ENCODE data around the gene TOX2.

The TOX2 gene

DNA sequence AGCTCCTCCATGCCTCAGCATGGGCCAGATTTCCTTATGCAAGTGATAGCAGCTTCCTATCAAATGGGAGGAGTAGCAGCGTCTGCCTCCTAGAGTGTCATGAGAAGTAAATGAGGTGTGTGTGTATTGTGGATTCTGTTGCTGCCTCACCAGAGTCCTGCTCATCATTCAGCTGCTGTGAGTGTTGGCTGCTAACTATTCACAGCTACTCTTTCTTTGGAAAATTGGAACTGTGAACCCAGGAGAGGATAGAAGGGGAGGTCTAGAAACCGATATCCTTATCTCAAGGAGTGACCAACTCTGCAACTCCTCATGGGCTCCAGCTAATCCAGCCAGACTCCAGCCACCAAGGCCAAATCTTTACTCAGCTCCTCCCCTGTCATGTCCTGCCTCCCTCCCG, 63.3 kb downstream of the TOX2 start:
- H3K4me3 Mint-ChIP-seq: no peak overlapping the region
- no peak overlapping the region for H3K27ac Mint-ChIP-seq
- no peaks in the 10 kb centered on the region for H3K4me1 Mint-ChIP-seq
- H3K36me3 Mint-ChIP-seq (ENCODE audit: low read depth): no peaks in the 10 kb centered on the region
- H3K27me3 Mint-ChIP-seq (ENCODE audit: low read depth): peaks cover 23% of the 10 kb centered on the region
- TF ChIP-seq, protein P1, sequence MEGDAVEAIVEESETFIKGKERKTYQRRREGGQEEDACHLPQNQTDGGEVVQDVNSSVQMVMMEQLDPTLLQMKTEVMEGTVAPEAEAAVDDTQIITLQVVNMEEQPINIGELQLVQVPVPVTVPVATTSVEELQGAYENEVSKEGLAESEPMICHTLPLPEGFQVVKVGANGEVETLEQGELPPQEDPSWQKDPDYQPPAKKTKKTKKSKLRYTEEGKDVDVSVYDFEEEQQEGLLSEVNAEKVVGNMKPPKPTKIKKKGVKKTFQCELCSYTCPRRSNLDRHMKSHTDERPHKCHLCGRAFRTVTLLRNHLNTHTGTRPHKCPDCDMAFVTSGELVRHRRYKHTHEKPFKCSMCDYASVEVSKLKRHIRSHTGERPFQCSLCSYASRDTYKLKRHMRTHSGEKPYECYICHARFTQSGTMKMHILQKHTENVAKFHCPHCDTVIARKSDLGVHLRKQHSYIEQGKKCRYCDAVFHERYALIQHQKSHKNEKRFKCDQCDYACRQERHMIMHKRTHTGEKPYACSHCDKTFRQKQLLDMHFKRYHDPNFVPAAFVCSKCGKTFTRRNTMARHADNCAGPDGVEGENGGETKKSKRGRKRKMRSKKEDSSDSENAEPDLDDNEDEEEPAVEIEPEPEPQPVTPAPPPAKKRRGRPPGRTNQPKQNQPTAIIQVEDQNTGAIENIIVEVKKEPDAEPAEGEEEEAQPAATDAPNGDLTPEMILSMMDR (IDR thresholded peaks at IDR 0.05; ENCODE audit: unreplicated experiment in 3 of 3): no peak
- no peaks in the 10 kb centered on the region for H3K9me3 Mint-ChIP-seq

GRCh38 chr20:43979576-43980105, 65.0 kb downstream of the TOX2 start:
- no peaks in the 10 kb centered on the region for H3K36me3 Mint-ChIP-seq (ENCODE audit: low read depth)
- H3K9me3 Mint-ChIP-seq: no peaks in the 10 kb centered on the region
- H3K4me1 Mint-ChIP-seq: peaks cover 5% of the 10 kb centered on the region
- no peak overlapping the region for H3K27ac Mint-ChIP-seq
- no peak overlapping the region for H3K4me3 Mint-ChIP-seq
- TF ChIP-seq, protein P1 (IDR thresholded peaks at IDR 0.05; ENCODE audit: unreplicated experiment in 3 of 3): no peak
- H3K27me3 Mint-ChIP-seq (ENCODE audit: low read depth): peaks cover 27% of the 10 kb centered on the region

GRCh38 chr20:43981540-43981939, 66.9 kb downstream of the TOX2 start:
- Mint-ChIP-seq H3K27ac (no peak overlapping the region), H3K36me3 (ENCODE audit: low read depth) (no peaks in the 10 kb centered on the region), H3K9me3 (no peaks in the 10 kb centered on the region), H3K4me1 (peaks cover 7% of the 10 kb centered on the region), H3K27me3 (ENCODE audit: low read depth) (peaks cover 27% of the 10 kb centered on the region), H3K4me3 (no peak overlapping the region)
- TF ChIP-seq, protein P1 (IDR thresholded peaks at IDR 0.05; ENCODE audit: unreplicated experiment in 3 of 3): no peak

DNA sequence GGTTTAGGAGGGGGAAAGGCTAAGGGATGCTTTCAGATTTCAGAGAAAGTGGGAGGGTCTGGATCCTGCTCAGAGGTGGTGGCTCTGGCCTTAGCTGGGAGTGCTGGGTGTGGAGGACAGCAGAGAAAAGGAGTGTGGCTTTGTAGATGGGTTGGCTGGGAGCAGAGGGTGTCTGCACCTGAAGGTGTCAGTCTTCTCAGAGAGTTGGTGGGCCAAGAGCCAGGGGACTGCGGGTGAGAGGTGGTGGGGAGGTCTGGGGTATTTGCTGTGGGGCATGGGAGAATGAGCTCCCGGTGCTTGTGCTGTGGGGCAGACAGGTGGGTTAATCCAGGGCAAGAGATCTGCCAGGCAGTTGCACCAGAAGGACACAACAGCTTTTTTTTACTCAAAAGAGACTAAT, 67.4 kb downstream of the TOX2 start:
- peaks cover 27% of the 10 kb centered on the region for H3K27me3 Mint-ChIP-seq (ENCODE audit: low read depth)
- H3K9me3 Mint-ChIP-seq: no peaks in the 10 kb centered on the region
- no peak overlapping the region for H3K4me3 Mint-ChIP-seq
- H3K4me1 Mint-ChIP-seq: peaks cover 7% of the 10 kb centered on the region
- H3K36me3 Mint-ChIP-seq (ENCODE audit: low read depth): no peaks in the 10 kb centered on the region
- TF ChIP-seq, protein P1 (IDR thresholded peaks at IDR 0.05; ENCODE audit: unreplicated experiment in 3 of 3): no peak
- H3K27ac Mint-ChIP-seq: no peak overlapping the region

- peaks cover 24% of the 10 kb centered on the region for H3K27me3 Mint-ChIP-seq (ENCODE audit: low read depth)
- peaks cover 7% of the 10 kb centered on the region for H3K4me1 Mint-ChIP-seq
- H3K27ac Mint-ChIP-seq: no peak overlapping the region
- TF ChIP-seq, protein P1 (IDR thresholded peaks at IDR 0.05; ENCODE audit: unreplicated experiment in 3 of 3): no peak
- H3K4me3 Mint-ChIP-seq: no peak overlapping the region
- H3K9me3 Mint-ChIP-seq: no peaks in the 10 kb centered on the region
- H3K36me3 Mint-ChIP-seq (ENCODE audit: low read depth): no peaks in the 10 kb centered on the region
Measured at GRCh38 chr20:43982886-43983285, 68.2 kb downstream of the TOX2 start.

DNA sequence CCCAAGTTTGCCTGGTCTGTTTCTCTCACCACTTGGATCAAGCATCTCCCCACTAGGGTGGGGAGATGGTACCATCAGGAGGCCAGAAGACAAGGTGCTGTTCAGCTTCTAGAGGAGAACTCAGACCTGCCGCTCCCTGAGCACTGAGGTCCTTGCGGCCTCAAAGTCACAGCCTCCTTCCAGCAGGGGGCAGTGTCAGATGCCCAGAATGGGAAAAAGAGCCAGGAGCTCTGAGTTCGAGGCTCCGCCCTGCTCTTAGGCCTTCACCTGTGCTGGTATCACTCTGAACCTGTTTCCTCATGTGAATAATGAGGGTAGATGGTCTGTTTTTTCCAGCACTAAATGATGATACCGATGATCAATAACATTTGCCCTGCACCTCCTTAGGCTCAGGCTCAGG, 68.7 kb downstream of the TOX2 start:
- TF ChIP-seq, protein P1 (IDR thresholded peaks at IDR 0.05; ENCODE audit: unreplicated experiment in 3 of 3): no peak
- H3K4me3 Mint-ChIP-seq: no peak overlapping the region
- H3K9me3 Mint-ChIP-seq: no peaks in the 10 kb centered on the region
- peaks cover 7% of the 10 kb centered on the region for H3K4me1 Mint-ChIP-seq
- peaks cover 24% of the 10 kb centered on the region for H3K27me3 Mint-ChIP-seq (ENCODE audit: low read depth)
- H3K27ac Mint-ChIP-seq: no peak overlapping the region
- no peaks in the 10 kb centered on the region for H3K36me3 Mint-ChIP-seq (ENCODE audit: low read depth)
